ENCODE measurements around the gene BCL11B. TPM values are rescaled to one million over a fixed set of nuclear protein-coding genes. Genes with fewer than 3 reads are reported as not detected.

BCL11B gene
- total RNA-seq, 1 donor from 2014 or later: 1.0 TPM

GRCh38 chr14:99276482-99276881, 4.5 kb upstream of the BCL11B start:
- H3K4me1 Mint-ChIP-seq (ENCODE audit: unreplicated experiment): peaks cover 12% of the 10 kb centered on the region
- no peaks in the 10 kb centered on the region for H3K36me3 Mint-ChIP-seq (ENCODE audit: low read depth, unreplicated experiment)
- no peak for DNase-seq (ENCODE audit: low spot score)
- H3K9me3 Mint-ChIP-seq (ENCODE audit: unreplicated experiment): no peaks in the 10 kb centered on the region
- H3K4me3 Mint-ChIP-seq (ENCODE audit: unreplicated experiment): no peak overlapping the region
- no peak overlapping the region for H3K27ac Mint-ChIP-seq (ENCODE audit: unreplicated experiment)
- TF ChIP-seq CTCF (IDR thresholded peaks at IDR 0.05; ENCODE audit: unreplicated experiment): no peak
- peaks cover 6% of the 10 kb centered on the region for H3K27me3 Mint-ChIP-seq (ENCODE audit: unreplicated experiment)

DNA sequence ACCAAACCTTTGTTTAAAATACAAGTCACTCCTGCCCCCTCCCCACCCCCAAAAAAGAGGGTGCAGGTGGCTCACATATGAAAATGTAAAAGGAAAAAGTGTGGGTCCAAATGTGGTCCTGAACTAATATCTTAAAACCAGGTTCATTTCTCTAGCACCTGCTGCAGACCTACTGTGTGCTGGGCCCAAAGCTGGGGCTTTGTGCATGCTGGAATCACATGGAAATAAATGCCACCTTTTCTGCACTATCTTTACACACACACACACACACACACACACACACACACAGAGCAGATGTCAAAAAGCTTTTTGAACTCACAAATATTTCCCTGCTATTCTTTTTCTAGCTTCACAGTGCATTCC, 3.2 kb upstream of the BCL11B start:
- H3K27me3 Mint-ChIP-seq (ENCODE audit: unreplicated experiment): peaks cover 9% of the 10 kb centered on the region
- H3K36me3 Mint-ChIP-seq (ENCODE audit: low read depth, unreplicated experiment): peaks cover 3% of the 10 kb centered on the region
- DNase-seq (ENCODE audit: low spot score): no peak
- no peak overlapping the region for H3K27ac Mint-ChIP-seq (ENCODE audit: unreplicated experiment)
- no peak for TF ChIP-seq CTCF (IDR thresholded peaks at IDR 0.05; ENCODE audit: unreplicated experiment)
- H3K4me1 Mint-ChIP-seq (ENCODE audit: unreplicated experiment): peaks cover 13% of the 10 kb centered on the region
- no peak overlapping the region for H3K4me3 Mint-ChIP-seq (ENCODE audit: unreplicated experiment)
- H3K9me3 Mint-ChIP-seq (ENCODE audit: unreplicated experiment): no peaks in the 10 kb centered on the region

DNA sequence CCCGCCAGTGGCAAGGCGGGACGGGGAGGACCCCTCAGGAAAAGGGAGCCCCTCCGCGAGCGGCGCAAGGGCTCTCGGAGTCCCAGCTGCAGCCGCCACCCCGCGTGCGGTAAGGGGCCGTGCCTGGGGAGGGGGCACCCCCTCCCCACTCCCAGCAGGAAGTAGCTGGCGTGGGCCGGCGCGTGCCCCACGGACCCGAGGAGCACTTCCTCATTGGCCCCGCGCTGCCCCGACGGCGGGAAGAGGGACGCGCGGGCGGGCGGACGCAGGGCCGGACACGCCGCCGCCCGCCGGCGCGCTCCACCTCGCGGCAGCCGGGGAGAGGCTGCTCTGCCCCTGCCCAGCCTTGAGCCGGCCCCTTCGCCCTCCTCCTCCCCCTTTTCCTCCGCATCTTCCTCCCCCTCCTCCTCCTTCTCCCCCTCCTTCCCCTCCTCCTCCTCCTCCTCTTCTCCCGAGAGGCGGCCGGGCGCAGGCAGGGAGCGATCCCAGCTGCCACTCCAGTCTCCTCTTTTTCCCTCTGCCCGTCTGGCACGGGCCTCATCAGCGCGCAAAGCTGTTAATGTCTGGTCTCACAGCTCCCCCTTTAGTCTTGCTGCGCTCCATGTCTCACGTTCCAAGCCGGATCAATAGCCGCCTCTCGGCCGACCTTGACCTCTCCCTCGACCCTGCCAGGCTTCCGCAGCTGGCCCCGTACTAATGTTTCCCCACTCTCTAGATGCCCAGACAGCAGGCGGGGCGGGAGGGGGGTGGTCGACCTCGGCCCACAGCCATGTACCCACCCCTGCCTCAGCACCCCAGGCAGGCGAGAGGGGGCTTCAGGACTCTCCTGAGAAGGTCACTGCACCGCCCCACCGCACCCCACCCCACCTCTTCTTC, 2.6 kb upstream of the BCL11B start:
- peak; percentile 75 for DNase-seq (ENCODE audit: low spot score)
- Mint-ChIP-seq H3K27ac (ENCODE audit: unreplicated experiment) (peak overlapping the region; percentile 24), H3K9me3 (ENCODE audit: unreplicated experiment) (no peaks in the 10 kb centered on the region), H3K36me3 (ENCODE audit: low read depth, unreplicated experiment) (peaks cover 3% of the 10 kb centered on the region), H3K4me3 (ENCODE audit: unreplicated experiment) (peak overlapping the region; percentile 78), H3K27me3 (ENCODE audit: unreplicated experiment) (peaks cover 11% of the 10 kb centered on the region), H3K4me1 (ENCODE audit: unreplicated experiment) (peaks cover 16% of the 10 kb centered on the region)
- TF ChIP-seq CTCF (IDR thresholded peaks at IDR 0.05; ENCODE audit: unreplicated experiment): no peak

GRCh38 chr14:99273766-99274345, 1.9 kb upstream of the BCL11B start:
- Mint-ChIP-seq H3K9me3 (ENCODE audit: unreplicated experiment) (no peaks in the 10 kb centered on the region), H3K4me1 (ENCODE audit: unreplicated experiment) (peaks cover 19% of the 10 kb centered on the region), H3K36me3 (ENCODE audit: low read depth, unreplicated experiment) (peaks cover 3% of the 10 kb centered on the region), H3K27me3 (ENCODE audit: unreplicated experiment) (peaks cover 11% of the 10 kb centered on the region), H3K4me3 (ENCODE audit: unreplicated experiment) (peak overlapping the region; percentile 66), H3K27ac (ENCODE audit: unreplicated experiment) (no peak overlapping the region)
- no peak for DNase-seq (ENCODE audit: low spot score)
- no peak for TF ChIP-seq CTCF (IDR thresholded peaks at IDR 0.05; ENCODE audit: unreplicated experiment)

Measured in endothelial cell (in vitro differentiated cells).